ENCODE data around the gene NFKBIL1. TPM values are rescaled to one million over a fixed set of nuclear protein-coding genes. Genes with fewer than 3 reads are reported as not detected.
"Not testable (repeated sequence)": the region's sequence is repeated elsewhere in the genome, so short reads cannot be mapped to it uniquely, and the experiment has no call there.

NFKBIL1 gene
- total RNA-seq, 2 experiments from 2014 or later: 20.4 to 20.6 TPM

GRCh38 chr6:31586599-31587281 is 39.3 kb downstream of the NFKBIL1 start:
- CTCF ChIA-PET: interaction anchor here (2.2 to 19.5 kb wide), 6 partner anchors 9 to 94 kb away, joined by 6 to 618 read pairs (median 46); partner anchors contain the start of genes ATP6V1G2, DDX39B, NCR3 and NFKBIL1
- Mint-ChIP-seq H3K4me3 (peak overlapping the region; percentile 81), H3K4me1 (ENCODE audit: low read depth) (peaks cover 57% of the 10 kb centered on the region), H3K27me3 (ENCODE audit: low read depth) (no peaks in the 10 kb centered on the region), H3K9me3 (no peaks in the 10 kb centered on the region), H3K36me3 (ENCODE audit: low read depth) (peaks cover 6% of the 10 kb centered on the region), H3K27ac (peak overlapping the region; percentile 91)
- DNase-seq: peak; percentile 41
- intact Hi-C loops (cut with micrococcal nuclease): loop anchor here (5.0 kb wide), 1 partner anchor 384 kb away; no protein-coding TSS in a partner anchor

- Mint-ChIP-seq H3K4me1 (ENCODE audit: low read depth) (peaks cover 62% of the 10 kb centered on the region), H3K27ac (peak overlapping the region; percentile 91), H3K36me3 (ENCODE audit: low read depth) (peaks cover 2% of the 10 kb centered on the region), H3K27me3 (ENCODE audit: low read depth) (no peaks in the 10 kb centered on the region), H3K4me3 (peak overlapping the region; percentile 81), H3K9me3 (no peaks in the 10 kb centered on the region)
- intact Hi-C loops (cut with micrococcal nuclease): loop anchor here (5.0 kb wide), 1 partner anchor 386 kb away; no protein-coding TSS in a partner anchor
- CTCF ChIA-PET: interaction anchor here (0.6 to 19.5 kb wide), 10 partner anchors 7 to 766 kb away, joined by 3 to 618 read pairs (median 6); partner anchors contain the start of genes ATP6V1G2, DDX39B, NCR3 and NFKBIL1
- DNase-seq: no peak
These were observed 40.7 kb downstream of the NFKBIL1 start for GRCh38 chr6:31587791-31588777.

GRCh38 chr6:31588871-31589650 is 41.7 kb downstream of the NFKBIL1 start:
- H3K27me3 Mint-ChIP-seq (ENCODE audit: low read depth): no peaks in the 10 kb centered on the region
- DNase-seq: no peak
- peak overlapping the region; percentile 39 for H3K27ac Mint-ChIP-seq
- CTCF ChIA-PET: interaction anchor here (0.6 to 19.5 kb wide), 5 partner anchors 7 to 147 kb away, joined by 4 to 618 read pairs (median 78); partner anchors contain the start of genes ATP6V1G2, DDX39B, NCR3 and NFKBIL1
- no peak overlapping the region for H3K4me3 Mint-ChIP-seq
- peaks cover 65% of the 10 kb centered on the region for H3K4me1 Mint-ChIP-seq (ENCODE audit: low read depth)
- intact Hi-C loops (cut with micrococcal nuclease): loop anchor here (5.0 kb wide), 1 partner anchor 387 kb away; no protein-coding TSS in a partner anchor
- no peaks in the 10 kb centered on the region for H3K9me3 Mint-ChIP-seq
- H3K36me3 Mint-ChIP-seq (ENCODE audit: low read depth): peaks cover 2% of the 10 kb centered on the region

- H3K27me3 Mint-ChIP-seq (ENCODE audit: low read depth); H3K27ac Mint-ChIP-seq; H3K9me3 Mint-ChIP-seq; intact Hi-C loops (cut with micrococcal nuclease); H3K4me3 Mint-ChIP-seq; DNase-seq; H3K36me3 Mint-ChIP-seq (ENCODE audit: low read depth): not testable (repeated sequence)
- CTCF ChIA-PET: interaction anchor here (0.8 to 19.5 kb wide), 4 partner anchors 5 to 40 kb away, joined by 3 to 618 read pairs (median 530); partner anchors contain the start of genes ATP6V1G2, DDX39B, LST1 and LTA
- H3K4me1 Mint-ChIP-seq (ENCODE audit: low read depth): peaks cover 60% of the 10 kb centered on the region
These were observed 43.3 kb downstream of the NFKBIL1 start for GRCh38 chr6:31590691-31591090.

GRCh38 chr6:31592396-31592771 is 45.0 kb downstream of the NFKBIL1 start:
- intact Hi-C loops (cut with micrococcal nuclease): no loop called here
- DNase-seq: no peak
- CTCF ChIA-PET: interaction anchor here (0.8 to 13.0 kb wide), 6 partner anchors 9 to 238 kb away, joined by 3 to 618 read pairs (median 5); partner anchors contain the start of genes ATP6V1G2, DDX39B, LST1 and LTA

GRCh38 chr6:31597006-31597405 is 49.6 kb downstream of the NFKBIL1 start:
- Mint-ChIP-seq H3K4me1 (ENCODE audit: low read depth) (peaks cover 43% of the 10 kb centered on the region), H3K36me3 (ENCODE audit: low read depth) (no peaks in the 10 kb centered on the region), H3K9me3 (no peaks in the 10 kb centered on the region), H3K27ac (peak overlapping the region; percentile 77), H3K4me3 (no peak overlapping the region), H3K27me3 (ENCODE audit: low read depth) (no peaks in the 10 kb centered on the region)
- intact Hi-C loops (cut with micrococcal nuclease): loop anchor here (1.0 kb wide), 2 partner anchors 16 to 197 kb away; no protein-coding TSS in a partner anchor
- DNase-seq: peak; percentile 56
- CTCF ChIA-PET: interaction anchor here (0.8 to 13.0 kb wide), 14 partner anchors 13 to 141 kb away, joined by 4 to 618 read pairs (median 24); partner anchors contain the start of genes AIF1, ATP6V1G2, DDX39B and LST1

More at GRCh38 chr6:31592396-31592771, 45.0 kb downstream of the NFKBIL1 start:
- H3K36me3 Mint-ChIP-seq (ENCODE audit: low read depth): no peaks in the 10 kb centered on the region
- H3K4me1 Mint-ChIP-seq (ENCODE audit: low read depth): peaks cover 51% of the 10 kb centered on the region
- no peak overlapping the region for H3K4me3 Mint-ChIP-seq
- H3K27me3 Mint-ChIP-seq (ENCODE audit: low read depth): no peaks in the 10 kb centered on the region
- peak overlapping the region; percentile 57 for H3K27ac Mint-ChIP-seq
- H3K9me3 Mint-ChIP-seq: no peaks in the 10 kb centered on the region

- H3K27ac Mint-ChIP-seq: no peak overlapping the region
- no peak for DNase-seq
- H3K4me3 Mint-ChIP-seq: no peak overlapping the region
- intact Hi-C loops (cut with micrococcal nuclease): no loop called here
- H3K9me3 Mint-ChIP-seq: no peaks in the 10 kb centered on the region
- CTCF ChIA-PET: interaction anchor here (1.0 to 1.2 kb wide), 3 partner anchors 9 to 59 kb away, joined by 3 to 6 read pairs (median 3); no protein-coding TSS in a partner anchor
- H3K36me3 Mint-ChIP-seq (ENCODE audit: low read depth): no peaks in the 10 kb centered on the region
- H3K4me1 Mint-ChIP-seq (ENCODE audit: low read depth): no peaks in the 10 kb centered on the region
- H3K27me3 Mint-ChIP-seq (ENCODE audit: low read depth): no peaks in the 10 kb centered on the region
These were observed 59.9 kb downstream of the NFKBIL1 start for GRCh38 chr6:31607317-31607716.

Other genes with a start within 250 kb of the NFKBIL1 start
- gene HLA-B, start 190.4 kb upstream of the NFKBIL1 start, total RNA-seq: 1,000 to 10,000 TPM; 3,225 to 3,295 TPM
- gene MICA, start 144.0 kb upstream of the NFKBIL1 start, total RNA-seq: 10 to 100 TPM; 10.2 to 10.4 TPM
- gene MICB, start 49.5 kb upstream of the NFKBIL1 start, total RNA-seq: 10 to 100 TPM; 21.4 to 22.6 TPM
- not detected for gene MCCD1, start 18.6 kb upstream of the NFKBIL1 start, total RNA-seq
- gene DDX39B, start 5.6 kb upstream of the NFKBIL1 start, total RNA-seq: 100 to 1,000 TPM; 600 to 624 TPM
- gene ATP6V1G2, start 1.0 kb upstream of the NFKBIL1 start, total RNA-seq: 1 to 10 TPM; 1.2 to 1.4 TPM
- gene LTA, start 24.7 kb downstream of the NFKBIL1 start, total RNA-seq: 100 to 1,000 TPM; 165 to 173 TPM
- 10 to 100 TPM; 31.6 to 33.2 TPM for gene TNF, start 28.0 kb downstream of the NFKBIL1 start, total RNA-seq
- 10 to 100 TPM; 50.5 to 52.3 TPM for gene LTB, start 34.8 kb downstream of the NFKBIL1 start, total RNA-seq
- gene LST1, start 38.7 kb downstream of the NFKBIL1 start, total RNA-seq: 10 to 100 TPM; 11.5 to 12.5 TPM
- gene NCR3, start 45.4 kb downstream of the NFKBIL1 start, total RNA-seq: 1 to 10 TPM; 2.8 TPM
- gene AIF1, start 67.6 kb downstream of the NFKBIL1 start, total RNA-seq: 100 to 1,000 TPM; 120 to 129 TPM
- 100 to 1,000 TPM; 283 to 304 TPM for gene PRRC2A, start 73.1 kb downstream of the NFKBIL1 start, total RNA-seq
- 100 to 1,000 TPM; 286 to 295 TPM for gene BAG6, start 105.1 kb downstream of the NFKBIL1 start, total RNA-seq
- gene APOM, start 108.3 kb downstream of the NFKBIL1 start, total RNA-seq: 1 to 10 TPM; 2.6 to 3.7 TPM
- gene C6orf47, start 113.2 kb downstream of the NFKBIL1 start, total RNA-seq: 1 to 10 TPM; 8.8 to 9.0 TPM
- 10 to 100 TPM; 31.2 to 32.4 TPM for gene GPANK1, start 117.4 kb downstream of the NFKBIL1 start, total RNA-seq
- 100 to 1,000 TPM; 215 to 219 TPM for gene CSNK2B, start 118.5 kb downstream of the NFKBIL1 start, total RNA-seq
- gene LY6G5B, start 122.4 kb downstream of the NFKBIL1 start, total RNA-seq: 1 to 10 TPM; 6.4 to 6.5 TPM
- 1 to 10 TPM in 1 of 2 experiments, under 1 TPM in 1; 0.93 to 1.4 TPM for gene LY6G5C, start 133.5 kb downstream of the NFKBIL1 start, total RNA-seq
- 10 to 100 TPM; 19.9 to 22.5 TPM for gene ABHD16A, start 155.7 kb downstream of the NFKBIL1 start, total RNA-seq
- not detected for gene LY6G6F, start 159.3 kb downstream of the NFKBIL1 start, total RNA-seq
- gene LY6G6D, start 167.7 kb downstream of the NFKBIL1 start, total RNA-seq: not detected
- gene LY6G6C, start 174.1 kb downstream of the NFKBIL1 start, total RNA-seq: not detected
- under 1 TPM in 1 of 2 experiments, not detected in 1; 0.49 TPM for gene MPIG6B, start 175.8 kb downstream of the NFKBIL1 start, total RNA-seq
- gene DDAH2, start 181.7 kb downstream of the NFKBIL1 start, total RNA-seq: 10 to 100 TPM in 1 of 2 experiments, 1 to 10 TPM in 1; 8.5 to 11.3 TPM
- gene CLIC1, start 188.9 kb downstream of the NFKBIL1 start, total RNA-seq: 100 to 1,000 TPM; 348 to 353 TPM
- 100 to 1,000 TPM; 101 to 105 TPM for gene MSH5, start 192.4 kb downstream of the NFKBIL1 start, total RNA-seq
- gene SAPCD1, start 215.0 kb downstream of the NFKBIL1 start, total RNA-seq: 10 to 100 TPM in 1 of 2 experiments, 1 to 10 TPM in 1; 9.8 to 10.5 TPM
- gene VWA7, start 229.7 kb downstream of the NFKBIL1 start, total RNA-seq: under 1 TPM; 0.69 to 0.89 TPM
- gene VARS1, start 248.1 kb downstream of the NFKBIL1 start, total RNA-seq: 100 to 1,000 TPM; 157 to 161 TPM

Measured in activated naive CD4-positive, alpha-beta T cell treated with anti-CD3 and anti-CD28 coated beads for 36 hours (primary cell).